ENCODE results near the gene IGSF11. TPM values are rescaled to one million over a fixed set of nuclear protein-coding genes. Genes with fewer than 3 reads are reported as not detected.

IGSF11 gene
- total and polyA plus RNA-seq, 2 donors (not counting 1 experiment from before 2014, with no cell fraction given) = not detected

- no peaks in the 10 kb centered on the region for H3K36me3 ChIP-seq (replicated peaks in 1 of 2; ENCODE audit: control extremely low read depth in 1 of 2, control insufficient read depth in 1 of 2, extremely low read depth in 1 of 2, insufficient read depth in 2 of 2, low read length in 1 of 2)
- CTCF ChIA-PET = no interaction called here
- ATAC-seq (ENCODE audit: low read depth) (no peak), DNase-seq (no peak)
- no peaks in the 10 kb centered on the region for H3K9me3 ChIP-seq (ENCODE audit: control extremely low read depth in 1 of 3, control insufficient read depth in 2 of 3, insufficient read depth in 1 of 3, low read length in 2 of 3)
- WGBS (ENCODE audit: insufficient coverage) = 50% methylated on average over 1 of the region's 3 CpGs
- H3K4me2 ChIP-seq (replicated peaks; ENCODE audit: low read depth, low read length, poor library complexity, severe bottlenecking) = no peak overlapping the region
- H3K4me1 ChIP-seq (ENCODE audit: control insufficient read depth in 2 of 2, insufficient read depth in 2 of 2, low read length in 2 of 2) = no peaks in the 10 kb centered on the region
- no peak for TF ChIP-seq CTCF (IDR thresholded peaks at IDR 0.05)
- TF ChIP-seq EZH2 (IDR thresholded peaks at IDR 0.05; ENCODE audit: borderline replicate concordance, insufficient read depth, low read depth, low read length, poor library complexity, severe bottlenecking) = no peak
- no peaks in the 10 kb centered on the region for H4K20me1 ChIP-seq (ENCODE audit: control insufficient read depth, insufficient read depth, low read length, poor library complexity, severe bottlenecking)
- Mint-ChIP-seq H3K27me3 (peaks cover 13% of the 10 kb centered on the region), H3K27ac (no peak overlapping the region), H3K4me3 (no peak overlapping the region), H3K9me3 (ENCODE audit: insufficient read depth) (no peaks in the 10 kb centered on the region), H3K4me1 (no peaks in the 10 kb centered on the region)
- peaks cover 0 to 4% (median 0%) of the 10 kb centered on the region in 4 experiments for H3K27me3 ChIP-seq (replicated peaks in 1 of 4; ENCODE audit: control extremely low read depth in 1 of 4, control insufficient read depth in 3 of 4, insufficient read depth in 4 of 4, low read length in 3 of 4)
- H3K9ac ChIP-seq (ENCODE audit: low read length) = no peak overlapping the region
- intact Hi-C loops (cut with micrococcal nuclease) = no loop called here
- no peak overlapping the region for H2AFZ ChIP-seq (ENCODE audit: insufficient read depth, low read depth, low read length, poor library complexity, severe bottlenecking)
- H3K27ac ChIP-seq (ENCODE audit: low read length in 2 of 2) = no peak overlapping the region
- H3K4me3 ChIP-seq (ENCODE audit: control extremely low read depth in 1 of 5, extremely low read depth in 1 of 5, insufficient read depth in 1 of 5, low read depth in 2 of 5, low read length in 4 of 5) = no peak overlapping the region
- no peaks in the 10 kb centered on the region for H3K79me2 ChIP-seq (ENCODE audit: control insufficient read depth, insufficient read depth, low read length)
- POLR2A ChIA-PET = no interaction called here
Measured at GRCh38 chr3:118990823-118991560, 43.7 kb downstream of the IGSF11 start.
